ENCODE data around the gene LZTS3.

DNA sequence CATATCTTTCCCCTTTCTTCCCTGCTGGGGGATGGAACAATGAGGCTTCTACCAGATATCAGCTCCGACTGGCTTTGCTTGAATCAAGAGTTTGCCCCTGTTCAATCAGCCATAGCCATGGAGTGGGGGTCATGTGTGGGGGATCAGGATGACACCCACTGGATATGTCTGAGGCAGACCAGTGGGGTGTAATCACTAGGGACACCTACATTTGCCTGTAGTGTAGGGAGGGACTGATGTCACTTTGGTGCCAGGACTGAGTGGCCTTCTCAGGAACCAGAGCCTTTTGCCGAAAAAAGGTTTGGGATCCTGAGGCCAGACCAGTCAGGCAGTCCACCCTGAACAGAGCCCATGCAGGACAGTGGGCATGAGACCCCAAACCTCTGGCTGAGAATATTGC lies 37.0 kb upstream of the LZTS3 start:
- TF ChIP-seq, protein P1, sequence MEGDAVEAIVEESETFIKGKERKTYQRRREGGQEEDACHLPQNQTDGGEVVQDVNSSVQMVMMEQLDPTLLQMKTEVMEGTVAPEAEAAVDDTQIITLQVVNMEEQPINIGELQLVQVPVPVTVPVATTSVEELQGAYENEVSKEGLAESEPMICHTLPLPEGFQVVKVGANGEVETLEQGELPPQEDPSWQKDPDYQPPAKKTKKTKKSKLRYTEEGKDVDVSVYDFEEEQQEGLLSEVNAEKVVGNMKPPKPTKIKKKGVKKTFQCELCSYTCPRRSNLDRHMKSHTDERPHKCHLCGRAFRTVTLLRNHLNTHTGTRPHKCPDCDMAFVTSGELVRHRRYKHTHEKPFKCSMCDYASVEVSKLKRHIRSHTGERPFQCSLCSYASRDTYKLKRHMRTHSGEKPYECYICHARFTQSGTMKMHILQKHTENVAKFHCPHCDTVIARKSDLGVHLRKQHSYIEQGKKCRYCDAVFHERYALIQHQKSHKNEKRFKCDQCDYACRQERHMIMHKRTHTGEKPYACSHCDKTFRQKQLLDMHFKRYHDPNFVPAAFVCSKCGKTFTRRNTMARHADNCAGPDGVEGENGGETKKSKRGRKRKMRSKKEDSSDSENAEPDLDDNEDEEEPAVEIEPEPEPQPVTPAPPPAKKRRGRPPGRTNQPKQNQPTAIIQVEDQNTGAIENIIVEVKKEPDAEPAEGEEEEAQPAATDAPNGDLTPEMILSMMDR (optimal IDR thresholded peaks at IDR 0.05 in 1 of 3, IDR thresholded peaks at IDR 0.05 in 1 of 3, conservative IDR thresholded peaks at IDR 0.05 in 1 of 3; ENCODE audit: extremely low read depth in 1 of 3, insufficient read depth in 2 of 3, low read length in 3 of 3) = no peak
- TF ChIP-seq EZH2 (IDR thresholded peaks at IDR 0.05; ENCODE audit: low read length) = no peak

Data from keratinocyte (primary cell).